NCI-H748 treated with DMSO at 0.1 percent for 48 hours (cell line): ENCODE data around the gene ACAD8.
"Not testable (repeated sequence)": the region's sequence is repeated elsewhere in the genome, so short reads cannot be mapped to it uniquely, and the experiment has no call there.

Experiments
- DNase-seq: peaks from one replicate; lab custom pipeline; 2025; lab: John Stamatoyannopoulos, UW

Gene ACAD8

DNA sequence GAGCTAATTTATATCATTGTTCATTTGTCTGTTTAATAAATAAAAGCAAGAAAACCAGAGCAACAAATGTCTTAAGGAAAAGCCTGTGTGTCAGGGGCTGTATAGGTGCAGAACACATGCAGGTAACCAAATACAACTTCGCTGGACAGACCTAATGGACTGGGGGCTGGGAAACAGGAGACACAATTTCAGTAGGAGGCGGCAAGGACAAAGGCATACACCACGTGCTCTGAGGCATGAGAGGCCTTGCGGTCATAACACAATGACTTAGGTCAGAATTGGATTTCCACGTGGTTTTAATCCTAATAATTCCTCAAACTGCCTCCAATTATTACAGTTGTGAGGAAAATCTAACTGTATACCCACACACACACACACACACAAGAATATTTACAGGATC, 14.1 kb downstream of the ACAD8 start:
- no peak for DNase-seq

GRCh38 chr11:134267966-134268365, 14.6 kb downstream of the ACAD8 start:
- no peak for DNase-seq

DNA sequence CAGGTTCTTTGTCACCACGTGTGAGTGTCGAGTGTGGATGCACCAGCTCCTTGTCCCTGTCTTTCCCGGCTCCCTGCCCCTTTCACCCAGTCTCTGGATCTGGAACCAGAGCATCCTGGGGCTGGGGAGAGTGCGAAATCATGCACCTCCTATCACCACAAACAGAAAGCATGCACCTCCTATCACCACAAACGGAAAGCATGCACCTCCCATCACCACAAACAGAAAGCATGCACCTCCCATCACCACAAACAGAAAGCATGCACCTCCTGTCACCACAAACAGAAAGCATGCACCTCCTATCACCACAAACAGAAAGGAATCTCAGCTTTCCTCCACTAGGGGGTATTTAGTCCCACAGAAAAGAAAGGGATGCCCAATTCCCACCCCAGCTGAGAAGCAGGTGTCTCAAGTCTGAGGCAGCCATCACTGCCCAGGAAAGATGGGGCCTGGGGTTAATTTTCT, 16.9 kb downstream of the ACAD8 start:
- DNase-seq, result no peak

DNA sequence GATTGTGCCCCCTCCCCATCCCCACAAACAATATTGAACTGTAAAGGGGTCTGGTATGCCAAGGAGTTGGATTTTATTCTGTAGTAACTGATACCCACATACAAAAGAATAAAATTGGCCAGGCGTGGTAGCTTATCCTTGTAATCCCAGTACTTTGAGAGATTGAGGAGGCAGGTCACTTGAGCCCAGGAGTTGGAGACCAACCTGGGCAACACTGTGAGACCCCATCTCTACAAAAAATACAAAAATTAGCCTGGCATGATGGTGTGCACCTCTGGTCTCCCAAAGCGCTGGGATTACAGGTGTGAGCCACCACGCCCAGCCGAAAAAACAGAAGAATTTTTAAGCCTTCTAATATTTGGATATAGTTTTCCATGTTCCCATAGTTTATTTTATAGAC, 18.6 kb downstream of the ACAD8 start:
- no peak for DNase-seq

DNA sequence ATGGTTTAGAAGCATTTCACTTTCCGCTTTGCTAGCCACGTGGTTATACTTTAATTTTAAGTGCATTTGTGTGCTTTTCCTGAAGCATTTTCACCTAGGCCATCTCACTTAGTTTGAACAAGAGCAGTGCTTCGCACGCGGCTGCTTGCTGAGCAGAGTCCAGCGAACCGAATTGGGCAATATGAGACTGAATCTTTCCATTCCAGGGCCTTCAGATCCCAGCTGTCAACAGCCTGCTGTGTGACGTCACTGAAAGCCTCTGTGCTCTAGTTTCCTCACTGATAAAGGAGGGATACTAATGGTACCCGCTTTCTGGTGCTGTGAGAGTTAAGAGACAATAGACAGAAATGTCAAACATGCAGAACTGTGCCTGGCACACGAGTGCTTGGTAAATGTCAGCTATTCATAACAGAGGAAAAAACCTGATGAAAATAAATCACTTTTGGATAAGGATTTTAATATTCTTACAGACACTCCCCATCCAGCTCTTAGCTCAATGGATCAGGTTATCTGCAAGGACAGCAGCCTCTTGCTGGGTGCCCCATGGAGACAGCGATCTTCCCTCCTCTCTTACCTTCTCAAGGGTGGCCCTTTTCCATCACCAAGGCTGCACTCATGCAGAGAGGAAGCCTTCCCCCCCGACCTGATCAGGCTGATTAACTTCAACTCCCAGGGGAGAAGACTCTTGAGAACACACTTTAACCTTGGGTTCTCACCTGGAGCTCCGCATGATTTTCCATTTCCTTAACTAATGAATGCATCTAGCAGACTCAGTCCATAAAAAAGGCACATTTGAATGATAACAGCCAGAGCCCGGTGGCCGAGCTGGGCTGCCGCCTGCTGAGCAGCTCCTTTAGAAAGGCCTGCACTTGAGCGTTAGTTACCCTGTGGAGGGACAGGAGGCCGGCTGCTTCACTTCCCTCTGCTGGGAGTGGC, 19.3 kb downstream of the ACAD8 start:
- DNase-seq, result no peak

DNA sequence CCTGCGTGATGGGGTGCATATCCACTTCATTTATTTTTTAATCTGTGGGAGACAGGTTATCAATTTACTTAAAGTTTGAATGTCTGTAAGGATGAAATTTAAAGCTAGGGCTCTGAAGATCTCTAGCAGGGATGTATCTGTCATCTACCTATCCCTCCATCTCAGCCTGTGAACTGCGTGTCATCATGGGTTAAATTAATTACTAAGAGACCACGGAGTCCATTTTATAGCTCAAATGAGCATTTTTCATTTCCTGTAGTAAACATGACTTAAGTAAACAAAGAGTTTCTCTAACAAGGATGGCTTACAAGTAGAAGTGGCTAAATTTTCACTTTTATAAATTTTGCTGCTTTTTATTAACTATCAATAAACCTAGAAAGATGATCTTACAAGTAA, 19.9 kb downstream of the ACAD8 start:
- DNase-seq, result no peak

- no peak for DNase-seq
Measured at GRCh38 chr11:134275188-134275533, 21.8 kb downstream of the ACAD8 start.

DNA sequence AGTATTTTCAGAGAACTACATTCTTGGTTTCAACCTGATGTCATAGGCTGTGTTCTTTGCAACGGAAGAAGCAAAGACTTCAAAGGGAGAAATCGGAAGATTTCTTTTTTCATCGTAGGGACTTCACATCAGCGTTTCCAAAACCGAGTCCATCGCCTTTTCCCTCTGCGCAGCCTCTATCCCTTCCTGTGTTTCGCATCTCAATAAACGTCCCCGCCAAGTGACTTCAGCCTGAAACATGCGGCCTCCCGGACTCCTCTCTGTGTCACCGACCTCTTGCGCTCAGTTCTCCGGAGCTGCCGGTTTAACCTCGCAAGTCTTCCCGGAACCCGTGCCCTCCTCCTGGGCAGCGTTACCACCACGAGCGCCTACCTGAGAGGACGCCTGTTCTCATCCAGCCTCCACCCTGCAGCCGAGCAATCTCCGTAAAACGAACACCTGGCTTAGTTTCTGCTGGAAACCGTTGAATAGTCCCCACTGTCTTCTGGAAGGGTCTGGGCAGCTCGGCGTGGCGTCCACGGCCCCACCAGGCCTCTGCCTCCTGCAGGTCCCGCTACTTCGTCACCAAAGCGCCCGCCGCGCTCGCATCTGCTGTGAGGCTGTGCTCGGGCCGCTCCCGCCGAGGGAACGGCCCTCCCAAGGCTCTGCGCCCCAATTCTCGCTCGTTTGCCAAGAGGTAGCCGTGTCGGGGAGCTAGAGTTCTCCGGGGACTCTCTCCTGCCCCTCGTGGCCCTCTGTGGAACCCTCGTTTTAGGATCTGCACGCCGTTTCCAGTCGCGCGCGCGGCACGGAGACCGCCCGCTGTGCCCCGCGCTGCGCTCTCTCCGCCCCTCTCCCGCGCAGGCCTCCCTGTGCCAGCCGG, 22.4 kb downstream of the ACAD8 start, which contains the start of gene GLB1L3:
TSS of gene GLB1L3 (plus strand) at position 846 of the 862 bp plus-strand sequence. CDS start 362 bp downstream, outside the sequence.
- DNase-seq, result no peak

GRCh38 chr11:134276396-134277182, 23.2 kb downstream of the ACAD8 start:
- DNase-seq, result no peak

DNA sequence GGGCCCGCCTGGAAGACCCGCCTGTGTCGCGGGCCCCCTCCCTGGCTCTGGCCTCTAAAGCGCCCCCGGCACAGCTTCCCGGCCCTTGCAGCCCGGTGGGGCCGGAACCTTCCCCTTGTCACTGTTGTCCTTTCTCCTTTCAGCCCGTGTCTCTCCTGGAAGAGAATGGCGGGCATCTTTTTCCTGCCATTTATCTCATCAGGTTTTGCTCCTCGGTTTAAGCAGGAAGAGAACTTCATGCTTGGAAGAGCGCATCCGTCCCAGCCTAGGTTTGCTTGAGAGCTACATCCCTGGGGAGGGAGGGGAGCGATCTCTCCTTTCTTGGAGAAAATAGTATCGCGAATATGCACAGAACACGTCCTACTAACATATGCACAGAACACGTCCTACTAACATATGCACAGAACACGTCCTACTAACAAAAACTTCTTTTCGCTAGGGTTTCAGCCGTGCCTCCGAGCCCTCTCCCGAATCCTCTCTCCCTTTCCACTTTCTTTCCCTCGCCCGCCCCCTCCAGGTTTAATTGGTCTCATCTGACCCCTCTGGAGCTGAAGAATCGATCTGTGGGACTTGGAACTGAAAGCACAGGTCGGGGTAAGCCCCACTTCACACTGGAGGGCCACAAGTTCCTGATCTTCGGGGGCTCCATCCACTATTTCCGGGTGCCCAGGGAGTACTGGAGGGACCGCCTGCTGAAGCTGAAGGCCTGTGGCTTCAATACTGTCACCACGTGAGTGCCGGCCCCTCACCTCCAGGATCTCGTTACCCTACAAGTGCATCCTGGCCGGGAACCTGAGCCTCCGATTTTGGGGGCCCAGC, 24.0 kb downstream of the ACAD8 start:
- no peak for DNase-seq

DNA sequence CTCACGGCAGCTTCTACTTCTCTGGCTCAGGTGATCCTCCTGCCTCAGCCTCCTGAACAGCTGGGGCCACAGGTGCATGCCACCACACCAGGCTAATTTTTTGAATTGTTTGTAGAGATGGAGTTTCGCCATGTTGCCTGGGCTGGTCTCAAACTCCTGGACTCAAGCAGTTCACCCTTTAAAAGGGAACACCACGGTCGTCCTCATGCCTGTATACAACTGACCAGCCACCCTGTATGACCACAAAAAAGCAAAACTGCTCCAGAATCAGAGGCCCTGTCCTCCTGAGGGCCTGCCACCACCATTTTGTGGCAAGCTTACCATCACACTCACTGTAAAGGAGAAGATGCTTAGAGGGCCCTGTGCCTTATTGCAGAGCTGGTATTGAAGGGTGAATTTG, 25.0 kb downstream of the ACAD8 start:
- no peak for DNase-seq

GRCh38 chr11:134281635-134282034, 28.3 kb downstream of the ACAD8 start:
- DNase-seq, result not testable (repeated sequence)

GRCh38 chr11:134282121-134283045, 29.0 kb downstream of the ACAD8 start:
- DNase-seq, result no peak

DNA sequence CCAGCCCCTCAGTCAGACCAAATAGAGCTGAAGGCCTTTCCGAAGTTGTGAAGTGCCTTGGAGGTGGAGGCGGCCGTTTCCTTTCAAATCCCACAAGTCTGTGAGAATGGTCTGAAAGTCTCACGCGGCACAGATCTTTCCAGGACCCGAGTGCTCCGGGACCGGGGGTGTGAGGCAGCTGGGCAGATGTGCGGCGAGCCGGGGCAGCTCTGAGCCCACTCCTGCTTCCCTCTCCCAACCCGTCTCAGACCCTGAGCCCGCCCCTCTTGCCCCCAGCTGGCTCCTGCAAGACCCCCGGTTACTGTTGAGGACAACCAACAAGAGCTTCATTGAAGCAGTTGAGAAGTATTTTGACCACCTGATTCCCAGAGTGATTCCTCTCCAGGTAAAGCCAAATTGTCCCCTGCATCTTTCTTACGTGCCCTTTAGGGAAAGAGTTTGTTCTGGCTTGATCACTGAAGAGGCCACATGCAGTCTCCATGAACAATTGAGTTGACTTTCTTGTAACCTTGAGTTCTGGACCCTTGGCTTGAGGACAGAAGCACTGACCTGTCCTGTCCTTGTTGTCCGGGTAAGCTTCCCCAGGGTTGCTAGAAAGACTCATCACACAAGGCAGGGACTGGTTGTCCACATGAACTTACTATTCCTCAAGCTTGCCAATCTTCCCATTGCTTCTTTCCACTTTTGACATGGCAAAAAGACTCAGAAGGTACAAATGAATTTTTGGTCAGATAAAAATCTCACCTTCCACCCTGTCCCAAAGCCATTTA, 30.3 kb downstream of the ACAD8 start:
- no peak for DNase-seq

GRCh38 chr11:134284349-134284748, 31.0 kb downstream of the ACAD8 start:
- not testable (repeated sequence) for DNase-seq

DNA sequence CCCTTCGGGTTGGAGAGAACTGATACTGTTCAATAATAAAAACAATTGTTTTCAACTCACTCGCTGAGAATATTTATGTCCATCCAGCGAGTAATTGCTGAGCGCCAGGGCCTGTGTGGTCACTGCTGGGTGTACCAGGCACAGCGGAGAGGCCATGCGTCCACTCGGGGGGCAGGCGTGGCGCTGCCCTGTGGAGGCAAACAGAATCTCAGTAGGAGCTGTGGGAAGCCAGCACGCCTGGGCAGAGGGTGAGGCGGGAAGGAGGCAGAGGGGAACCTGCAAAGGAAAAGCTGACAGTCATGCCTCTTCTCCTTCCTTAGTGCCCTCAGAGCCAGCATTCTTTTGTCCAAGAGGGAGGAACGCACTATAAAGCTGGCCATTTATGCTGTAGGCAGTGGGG, 34.2 kb downstream of the ACAD8 start:
- no peak for DNase-seq

DNA sequence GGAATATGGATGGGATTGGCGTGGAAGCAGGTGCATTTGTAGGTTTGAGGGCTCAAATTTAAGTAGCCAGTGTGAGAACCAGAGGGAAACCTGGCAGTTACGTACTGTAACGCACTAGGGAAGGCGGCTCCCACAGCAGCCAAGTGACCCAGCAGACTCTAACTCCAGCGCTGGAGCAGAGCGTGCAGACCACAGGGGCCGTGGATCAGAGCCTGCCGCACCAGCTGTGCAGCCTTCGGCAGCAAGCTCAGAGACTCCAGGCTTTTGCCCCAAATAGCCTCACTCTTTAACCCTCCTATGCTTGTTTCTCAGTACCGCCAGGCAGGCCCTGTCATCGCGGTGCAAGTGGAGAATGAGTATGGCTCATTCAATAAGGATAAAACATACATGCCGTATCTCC, 35.1 kb downstream of the ACAD8 start:
- no peak for DNase-seq

DNA sequence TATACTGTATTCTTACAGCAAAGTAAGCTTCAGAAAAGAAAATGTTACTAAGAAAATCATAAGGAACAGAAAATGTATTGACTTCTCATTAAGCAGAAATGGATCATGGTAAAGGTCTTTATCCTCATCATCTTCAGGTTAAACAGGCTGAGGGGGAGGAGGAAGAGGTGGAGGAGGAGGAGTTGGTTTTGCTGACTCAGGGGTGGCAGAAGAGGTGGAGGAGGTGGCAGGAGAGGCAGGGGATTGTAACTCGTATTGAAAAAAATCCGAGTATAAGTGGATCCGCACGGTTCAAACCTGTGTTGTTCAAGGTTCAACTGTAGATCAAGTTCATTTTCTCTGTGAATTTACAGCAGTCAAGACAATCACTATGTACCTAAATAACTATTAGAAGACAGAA, 35.8 kb downstream of the ACAD8 start:
- DNase-seq, result no peak

DNA sequence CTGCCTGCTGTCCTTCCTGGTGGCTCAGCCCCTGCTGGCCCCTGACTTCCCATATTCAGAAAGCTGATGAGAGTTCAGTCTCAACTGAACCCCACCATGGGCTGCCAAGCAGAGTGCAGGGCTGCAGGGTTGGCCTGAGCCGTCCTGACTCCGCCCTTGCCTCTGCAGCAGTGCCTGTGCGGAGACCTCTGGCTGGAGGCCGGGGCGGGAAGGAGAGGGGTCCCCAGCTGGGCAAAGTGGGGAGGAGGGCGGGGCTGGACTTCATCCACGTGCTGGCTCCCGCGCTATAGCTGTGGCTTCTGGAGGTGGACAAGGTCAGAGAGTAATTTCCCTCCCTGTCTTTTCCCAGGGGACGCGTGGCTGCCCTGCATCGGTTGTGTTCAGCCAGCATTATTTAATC, 36.4 kb downstream of the ACAD8 start:
- DNase-seq, result no peak
